Activated CD8-positive, alpha-beta T cell treated with anti-CD3 and anti-CD28 coated beads for 36 hours (primary cell): ENCODE results near the gene MAN1A2. TPM values are rescaled to one million over a fixed set of nuclear protein-coding genes. Genes with fewer than 3 reads are reported as not detected.

ENCODE experiments used
- ATAC-seq: fragments of 200-7000 bp; cut with Tn5 transposase; one replicate; pipeline ENCODE4 v1.10.0; 2021; ENCODE audit warnings: mild to moderate bottlenecking, moderate library complexity
- CTCF ChIA-PET: fragments of 350-600 bp; sonication (Branson Sonifier 250); formaldehyde crosslinking; loops from one replicate; lab custom pipeline; 2021; ENCODE audit warnings: antibody characterized with exemption; lab: Charles Lee
- POLR2A ChIA-PET: fragments of 350-600 bp; sonication (Branson Sonifier 250); formaldehyde crosslinking; loops from one replicate; lab custom pipeline; 2021; ENCODE audit warnings: antibody characterized with exemption; lab: Charles Lee
- DNase-seq: peaks from one replicate; pipeline ENCODE4 v3.0.0-alpha.2; 2020
- H3K27ac Mint-ChIP-seq: one replicate; pipeline ENCODE4 v1.8.0; 2021; ENCODE audit warnings: mild to moderate bottlenecking, mixed read lengths
- H3K27me3 Mint-ChIP-seq: one replicate; pipeline ENCODE4 v1.8.0; 2021; ENCODE audit warnings: mixed read lengths
- H3K36me3 Mint-ChIP-seq: one replicate; pipeline ENCODE4 v1.8.0; 2021; ENCODE audit warnings: low read depth, mixed read lengths
- H3K4me1 Mint-ChIP-seq: one replicate; pipeline ENCODE4 v1.8.0; 2021; ENCODE audit warnings: low read depth, mixed read lengths
- H3K4me3 Mint-ChIP-seq: one replicate; pipeline ENCODE4 v1.8.0; 2021; ENCODE audit warnings: mild to moderate bottlenecking, moderate library complexity, mixed read lengths
- H3K9me3 Mint-ChIP-seq: one replicate; pipeline ENCODE4 v1.8.0; 2021; ENCODE audit warnings: mixed read lengths
- intact Hi-C: fragments of 100-400 bp; cut with micrococcal nuclease; formaldehyde crosslinking; loops from one replicate; pipeline ENCODE4 v1.10.0; 2022
- total RNA-seq, 2 experiments: library from RNA; stranded (reverse); gene quantifications; one replicate each; pipeline ENCODE4 v1.2.3, GENCODE V29; 2021
- TF ChIP-seq, protein P1 (sequence below): fragments of 200-600 bp; IDR thresholded peaks from one replicate; pipeline ENCODE4 v1.8.0; 2022; ENCODE audit warnings: antibody characterized with exemption, mild to moderate bottlenecking

Gene MAN1A2
- total RNA-seq, 2 experiments from 2014 or later, result 18.3 to 21.1 TPM

- POLR2A ChIA-PET, result interaction anchor here (0.6 kb wide), 1 partner anchor 189 kb away, joined by 3 read pairs; no protein-coding TSS in a partner anchor
- Mint-ChIP-seq H3K9me3 (peaks cover under 1% of the 10 kb centered on the region), H3K4me1 (no peaks in the 10 kb centered on the region), H3K27me3 (no peaks in the 10 kb centered on the region), H3K36me3 (peaks cover under 1% of the 10 kb centered on the region), H3K27ac (no peak overlapping the region), H3K4me3 (no peak overlapping the region)
- ATAC-seq (no peak), DNase-seq (no peak)
- TF ChIP-seq, protein P1, sequence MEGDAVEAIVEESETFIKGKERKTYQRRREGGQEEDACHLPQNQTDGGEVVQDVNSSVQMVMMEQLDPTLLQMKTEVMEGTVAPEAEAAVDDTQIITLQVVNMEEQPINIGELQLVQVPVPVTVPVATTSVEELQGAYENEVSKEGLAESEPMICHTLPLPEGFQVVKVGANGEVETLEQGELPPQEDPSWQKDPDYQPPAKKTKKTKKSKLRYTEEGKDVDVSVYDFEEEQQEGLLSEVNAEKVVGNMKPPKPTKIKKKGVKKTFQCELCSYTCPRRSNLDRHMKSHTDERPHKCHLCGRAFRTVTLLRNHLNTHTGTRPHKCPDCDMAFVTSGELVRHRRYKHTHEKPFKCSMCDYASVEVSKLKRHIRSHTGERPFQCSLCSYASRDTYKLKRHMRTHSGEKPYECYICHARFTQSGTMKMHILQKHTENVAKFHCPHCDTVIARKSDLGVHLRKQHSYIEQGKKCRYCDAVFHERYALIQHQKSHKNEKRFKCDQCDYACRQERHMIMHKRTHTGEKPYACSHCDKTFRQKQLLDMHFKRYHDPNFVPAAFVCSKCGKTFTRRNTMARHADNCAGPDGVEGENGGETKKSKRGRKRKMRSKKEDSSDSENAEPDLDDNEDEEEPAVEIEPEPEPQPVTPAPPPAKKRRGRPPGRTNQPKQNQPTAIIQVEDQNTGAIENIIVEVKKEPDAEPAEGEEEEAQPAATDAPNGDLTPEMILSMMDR, result no peak
- intact Hi-C loops, result no loop called here
- CTCF ChIA-PET, result interaction anchor here (1.5 kb wide), 1 partner anchor 190 kb away, joined by 6 read pairs; no protein-coding TSS in a partner anchor
These were observed 197.2 kb downstream of the MAN1A2 start for GRCh38 chr1:117564227-117565075.

DNA sequence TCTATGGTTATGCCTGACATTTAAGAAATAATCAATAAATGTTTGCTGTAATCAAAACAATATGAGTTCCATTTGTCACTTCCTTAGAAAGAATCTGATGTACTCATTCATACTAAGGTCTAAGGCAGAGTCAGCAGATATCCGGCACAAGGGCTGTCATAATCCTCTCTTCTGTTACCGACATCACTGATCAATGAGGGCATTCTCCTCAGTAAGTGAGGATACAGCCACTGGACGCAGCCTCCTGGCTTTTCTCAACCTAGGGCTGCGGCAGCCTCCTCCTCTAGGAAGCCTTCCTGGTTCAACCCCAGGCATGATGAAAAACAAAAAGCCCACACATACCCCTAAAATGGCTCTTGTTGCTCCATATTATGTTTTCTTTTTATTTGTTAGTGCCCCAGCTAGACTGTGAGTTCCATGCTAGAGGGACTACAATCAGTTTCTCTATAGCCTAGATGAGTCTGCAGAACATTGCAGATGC lies 197.9 kb downstream of the MAN1A2 start:
- Mint-ChIP-seq H3K9me3 (no peaks in the 10 kb centered on the region), H3K36me3 (no peaks in the 10 kb centered on the region), H3K27me3 (no peaks in the 10 kb centered on the region), H3K4me1 (no peaks in the 10 kb centered on the region), H3K27ac (no peak overlapping the region), H3K4me3 (no peak overlapping the region)
- intact Hi-C loops, result no loop called here
- ChIA-PET CTCF (interaction anchor here (0.9 kb wide), 1 partner anchor 111 kb away, joined by 3 read pairs; no protein-coding TSS in a partner anchor), POLR2A (interaction anchor here (0.6 kb wide), 1 partner anchor 10 kb away, joined by 3 read pairs; no protein-coding TSS in a partner anchor)
- ATAC-seq (no peak), DNase-seq (no peak)
- TF ChIP-seq, protein P1, result no peak

DNA sequence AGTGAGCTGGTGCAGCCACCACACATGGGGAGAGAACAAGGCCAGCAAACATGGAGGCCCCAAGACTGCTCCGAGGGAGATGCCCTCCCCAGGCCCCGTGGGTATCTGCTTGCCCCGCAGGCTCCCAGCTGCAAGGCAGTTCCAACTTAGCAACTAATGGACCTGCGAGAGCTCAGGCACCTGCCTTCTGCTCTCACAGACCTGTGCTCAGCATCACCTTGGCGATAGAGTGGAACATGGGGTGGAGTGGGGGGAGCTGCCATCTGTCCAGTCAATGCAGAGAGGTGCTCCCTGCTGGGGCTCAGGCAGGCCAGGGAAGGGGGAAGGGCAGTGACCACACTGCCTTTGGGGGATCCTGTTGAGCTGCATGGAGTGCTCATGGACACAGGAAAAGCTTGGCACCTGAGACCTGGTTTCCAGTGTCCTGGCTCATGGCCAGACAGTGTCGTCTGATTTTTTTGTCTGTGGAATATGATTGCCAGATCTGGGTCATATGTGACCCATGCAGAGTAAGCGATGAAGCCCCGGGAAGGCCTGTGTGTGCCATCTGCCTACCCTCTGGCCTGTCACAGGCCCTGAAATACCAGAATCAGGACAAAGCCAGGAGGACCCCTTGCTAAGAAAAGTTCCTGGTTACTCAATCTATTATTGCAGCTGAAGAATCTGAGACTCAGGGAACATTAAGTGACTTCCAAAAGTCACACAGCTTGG lies 198.7 kb downstream of the MAN1A2 start:
- CTCF ChIA-PET, result interaction anchor here (0.9 to 1.8 kb wide), 2 partner anchors 110 to 188 kb away, joined by 3 to 5 read pairs; no protein-coding TSS in a partner anchor
- Mint-ChIP-seq H3K4me3 (no peak overlapping the region), H3K4me1 (no peaks in the 10 kb centered on the region), H3K9me3 (no peaks in the 10 kb centered on the region), H3K36me3 (no peaks in the 10 kb centered on the region), H3K27ac (no peak overlapping the region), H3K27me3 (no peaks in the 10 kb centered on the region)
- POLR2A ChIA-PET, result interaction anchor here (0.6 kb wide), 1 partner anchor 9 kb away, joined by 3 read pairs; no protein-coding TSS in a partner anchor
- TF ChIP-seq, protein P1, result no peak
- intact Hi-C loops, result no loop called here
- DNase-seq, result no peak
- ATAC-seq, result no peak

- H3K36me3 Mint-ChIP-seq, result no peaks in the 10 kb centered on the region
- TF ChIP-seq, protein P1, result no peak
- no peak overlapping the region for H3K4me3 Mint-ChIP-seq
- H3K27me3 Mint-ChIP-seq, result no peaks in the 10 kb centered on the region
- peaks cover 1% of the 10 kb centered on the region for H3K4me1 Mint-ChIP-seq
- ATAC-seq (no peak), DNase-seq (no peak)
- ChIA-PET CTCF (interaction anchor here (1.8 kb wide), 1 partner anchor 187 kb away, joined by 5 read pairs; no protein-coding TSS in a partner anchor), POLR2A (no interaction called here)
- no peak overlapping the region for H3K27ac Mint-ChIP-seq
- intact Hi-C loops, result no loop called here
- H3K9me3 Mint-ChIP-seq, result no peaks in the 10 kb centered on the region
These were observed 199.3 kb downstream of the MAN1A2 start for GRCh38 chr1:117566556-117566955.
